Activated B cell treated with CpG ODN at 0.5 μM for 24 hours (primary cell): ENCODE data around the gene ZNF503. TPM values are rescaled to one million over a fixed set of nuclear protein-coding genes. Genes with fewer than 3 reads are reported as not detected.

Experiments
- ATAC-seq: fragments of 200-7000 bp; cut with Tn5 transposase; one replicate; pipeline ENCODE4 v1.10.0; 2021; ENCODE audit warnings: low read depth, mild to moderate bottlenecking, moderate library complexity
- CTCF ChIA-PET: fragments of 350-600 bp; sonication (Branson Sonifier 250); formaldehyde crosslinking; loops from one replicate; lab custom pipeline; 2021; ENCODE audit warnings: antibody characterized with exemption; lab: Charles Lee
- POLR2A ChIA-PET: fragments of 350-600 bp; sonication (Branson Sonifier 250); formaldehyde crosslinking; loops from one replicate; lab custom pipeline; 2021; ENCODE audit warnings: antibody characterized with exemption; lab: Charles Lee
- DNase-seq: peaks from one replicate; pipeline ENCODE4 v3.0.0; 2022
- H3K27ac Mint-ChIP-seq: one replicate; pipeline ENCODE4 v1.8.0; 2020; ENCODE audit warnings: mixed read lengths
- H3K27me3 Mint-ChIP-seq: one replicate; pipeline ENCODE4 v1.8.0; 2021; ENCODE audit warnings: mixed read lengths
- H3K36me3 Mint-ChIP-seq: one replicate; pipeline ENCODE4 v1.8.0; 2021; ENCODE audit warnings: low read depth, mixed read lengths
- H3K4me1 Mint-ChIP-seq: one replicate; pipeline ENCODE4 v1.8.0; 2021; ENCODE audit warnings: mixed read lengths
- H3K4me3 Mint-ChIP-seq: one replicate; pipeline ENCODE4 v1.8.0; 2020; ENCODE audit warnings: mild to moderate bottlenecking, mixed read lengths
- H3K9me3 Mint-ChIP-seq: one replicate; pipeline ENCODE4 v1.8.0; 2020; ENCODE audit warnings: mixed read lengths
- CTCF ChIP-seq: fragments of 200-600 bp; IDR thresholded peaks from one replicate; pipeline ENCODE4 v1.8.0; 2022; ENCODE audit warnings: antibody characterized with exemption, mild to moderate bottlenecking
- intact Hi-C: fragments of 100-400 bp; cut with micrococcal nuclease; formaldehyde crosslinking; loops from one replicate; pipeline ENCODE4 v1.15.1; 2024
- total RNA-seq: library from RNA; stranded (reverse); gene quantifications from 2 replicates; pipeline ENCODE4 v1.2.3, GENCODE V29; 2022

The ZNF503 gene
- total RNA-seq, 1 donor from 2014 or later = not detected

DNA sequence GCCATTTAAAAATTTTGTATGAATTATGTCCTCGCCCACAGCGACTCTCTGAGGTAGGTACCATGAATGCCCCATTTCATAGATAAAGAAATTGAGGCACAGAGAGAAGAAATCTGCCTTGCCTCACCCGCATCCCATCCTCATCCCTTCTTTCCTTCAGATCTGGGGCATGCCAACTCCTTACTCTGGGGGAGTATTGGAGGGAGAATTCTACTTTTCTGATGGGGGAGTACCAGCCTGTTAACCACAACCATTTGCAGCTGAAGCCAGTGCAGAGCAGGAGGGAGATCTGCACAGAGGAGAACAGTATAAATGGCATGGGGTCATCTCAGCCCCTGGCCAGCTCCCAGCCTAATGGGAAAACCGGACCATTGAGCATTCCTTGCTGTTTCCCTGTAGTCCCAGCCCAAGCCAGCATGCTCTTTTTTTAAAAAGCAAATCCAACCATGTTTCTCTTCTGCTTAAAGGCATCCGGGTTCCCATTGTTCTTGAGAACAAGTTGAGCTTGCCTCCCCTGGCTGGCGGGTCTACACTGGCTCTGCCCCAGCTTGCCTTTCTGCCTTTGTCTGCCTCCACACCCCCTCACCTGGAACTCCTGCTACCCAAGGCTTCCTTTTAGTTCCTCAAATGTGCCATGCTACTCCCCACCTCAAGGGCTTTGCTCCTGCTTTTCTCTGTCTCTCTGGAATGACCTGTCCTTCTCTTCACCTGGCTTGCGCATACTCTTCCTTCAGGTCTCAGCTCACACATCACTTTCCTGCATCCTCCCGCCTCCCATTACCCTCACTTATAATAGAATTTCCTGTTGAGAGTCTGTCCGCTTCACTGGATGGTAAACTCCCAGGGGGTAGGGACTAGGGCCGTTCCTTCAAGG lies 8.8 kb upstream of the ZNF503 start:
- intact Hi-C loops = no loop called here
- H3K4me3 Mint-ChIP-seq = peak overlapping the region; percentile 69
- H3K27me3 Mint-ChIP-seq = peaks cover 53% of the 10 kb centered on the region
- no peaks in the 10 kb centered on the region for H3K36me3 Mint-ChIP-seq
- H3K4me1 Mint-ChIP-seq = peaks cover 23% of the 10 kb centered on the region
- no peak for TF ChIP-seq CTCF
- CTCF ChIA-PET = no interaction called here
- DNase-seq = no peak
- no peaks in the 10 kb centered on the region for H3K9me3 Mint-ChIP-seq
- H3K27ac Mint-ChIP-seq = no peak overlapping the region
- ATAC-seq = no peak
- POLR2A ChIA-PET = no interaction called here

- POLR2A ChIA-PET = no interaction called here
- H3K4me3 Mint-ChIP-seq = peak overlapping the region; percentile 75
- CTCF ChIA-PET = no interaction called here
- ATAC-seq (peak; percentile 52), DNase-seq (no peak)
- peaks cover 24% of the 10 kb centered on the region for H3K4me1 Mint-ChIP-seq
- no peak for TF ChIP-seq CTCF
- no peaks in the 10 kb centered on the region for H3K9me3 Mint-ChIP-seq
- intact Hi-C loops = no loop called here
- no peaks in the 10 kb centered on the region for H3K36me3 Mint-ChIP-seq
- H3K27ac Mint-ChIP-seq = no peak overlapping the region
- H3K27me3 Mint-ChIP-seq = peaks cover 58% of the 10 kb centered on the region
Observed at GRCh38 chr10:75408911-75409885, 7.6 kb upstream of the ZNF503 start.

DNA sequence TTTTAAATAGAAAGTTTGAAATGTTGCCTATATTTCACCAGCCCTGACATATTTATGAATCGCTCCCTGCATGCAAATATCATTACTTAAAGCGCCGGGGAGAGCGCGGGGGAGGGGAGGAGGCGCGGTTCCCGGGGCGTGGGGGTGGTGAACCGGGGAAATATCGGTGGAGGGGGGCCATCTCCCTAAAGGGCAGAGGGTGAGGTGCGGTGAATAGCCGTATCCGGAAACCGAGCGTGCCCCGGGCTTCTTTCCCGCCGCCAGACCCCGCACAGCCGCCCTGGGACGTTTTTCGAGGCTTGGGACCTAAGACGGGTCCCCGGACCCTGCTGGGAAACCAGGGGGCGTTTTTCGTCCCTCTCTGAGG lies 6.9 kb upstream of the ZNF503 start:
- TF ChIP-seq CTCF = no peak
- H3K9me3 Mint-ChIP-seq = no peaks in the 10 kb centered on the region
- peak overlapping the region; percentile 71 for H3K4me3 Mint-ChIP-seq
- peaks cover 60% of the 10 kb centered on the region for H3K27me3 Mint-ChIP-seq
- H3K4me1 Mint-ChIP-seq = peaks cover 28% of the 10 kb centered on the region
- DNase-seq = no peak
- no peak for ATAC-seq
- ChIA-PET POLR2A (no interaction called here), CTCF (no interaction called here)
- intact Hi-C loops = no loop called here
- no peaks in the 10 kb centered on the region for H3K36me3 Mint-ChIP-seq
- no peak overlapping the region for H3K27ac Mint-ChIP-seq

DNA sequence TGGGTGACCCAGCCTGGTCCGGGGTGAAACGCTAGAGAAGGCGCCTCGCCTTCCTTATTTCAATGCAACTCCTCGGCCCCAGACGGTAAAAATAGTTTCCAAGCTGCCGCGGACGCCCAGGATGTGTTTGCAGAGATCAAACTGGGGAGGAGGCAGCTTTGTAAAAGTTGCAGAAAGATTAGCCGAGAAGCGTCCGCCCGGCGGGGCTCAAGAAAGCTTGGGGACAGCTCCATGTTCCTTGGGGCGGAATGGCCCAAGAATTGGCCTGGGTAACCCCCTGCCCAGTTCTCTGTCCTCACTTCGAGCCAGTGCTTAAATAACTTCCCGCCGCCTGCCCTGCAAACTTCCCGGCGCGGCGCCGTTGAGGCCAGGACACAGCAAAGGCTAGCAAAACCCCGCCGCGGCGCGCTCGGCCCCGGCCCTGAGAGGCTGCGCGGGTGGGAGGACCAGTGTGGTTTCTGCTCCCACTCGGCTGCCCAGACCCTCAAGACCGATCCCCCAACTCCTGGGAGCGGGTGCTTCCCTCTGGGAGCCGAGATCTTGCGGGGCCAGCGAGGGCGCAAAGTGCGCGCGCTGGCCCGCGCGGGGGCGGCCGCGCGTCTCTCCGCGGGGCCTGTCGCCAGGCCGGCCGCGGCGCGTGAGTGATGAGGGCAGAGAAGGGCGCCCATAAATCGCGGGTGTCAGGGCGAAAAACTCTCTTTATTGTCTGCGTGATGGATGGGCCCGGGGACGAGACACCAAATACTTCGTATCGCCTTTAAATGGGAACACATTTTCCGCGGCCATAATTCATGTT lies 6.3 kb upstream of the ZNF503 start:
- no peaks in the 10 kb centered on the region for H3K9me3 Mint-ChIP-seq
- H3K4me3 Mint-ChIP-seq = peak overlapping the region; percentile 71
- ATAC-seq = no peak
- H3K36me3 Mint-ChIP-seq = no peaks in the 10 kb centered on the region
- no peak overlapping the region for H3K27ac Mint-ChIP-seq
- intact Hi-C loops = no loop called here
- DNase-seq = no peak
- CTCF ChIA-PET = no interaction called here
- no peak for TF ChIP-seq CTCF
- POLR2A ChIA-PET = no interaction called here
- H3K4me1 Mint-ChIP-seq = peaks cover 33% of the 10 kb centered on the region
- H3K27me3 Mint-ChIP-seq = peaks cover 64% of the 10 kb centered on the region
